Activated CD8-positive, alpha-beta T cell treated with anti-CD3 and anti-CD28 coated beads for 36 hours (primary cell): ENCODE data around the gene RCOR3. TPM values are rescaled to one million over a fixed set of nuclear protein-coding genes. Genes with fewer than 3 reads are reported as not detected.
"Not testable (repeated sequence)": the region's sequence is repeated elsewhere in the genome, so short reads cannot be mapped to it uniquely, and the experiment has no call there.

Source experiments
- ATAC-seq: fragments of 200-7000 bp; cut with Tn5 transposase; one replicate; pipeline ENCODE4 v1.10.0; 2021; ENCODE audit warnings: mild to moderate bottlenecking, moderate library complexity
- CTCF ChIA-PET: fragments of 350-600 bp; sonication (Branson Sonifier 250); formaldehyde crosslinking; loops from one replicate; lab custom pipeline; 2021; ENCODE audit warnings: antibody characterized with exemption; lab: Charles Lee
- POLR2A ChIA-PET: fragments of 350-600 bp; sonication (Branson Sonifier 250); formaldehyde crosslinking; loops from one replicate; lab custom pipeline; 2021; ENCODE audit warnings: antibody characterized with exemption; lab: Charles Lee
- DNase-seq: peaks from one replicate; pipeline ENCODE4 v3.0.0-alpha.2; 2020
- H3K27ac Mint-ChIP-seq: one replicate; pipeline ENCODE4 v1.8.0; 2021; ENCODE audit warnings: mild to moderate bottlenecking, mixed read lengths
- H3K27me3 Mint-ChIP-seq: one replicate; pipeline ENCODE4 v1.8.0; 2021; ENCODE audit warnings: mixed read lengths
- H3K36me3 Mint-ChIP-seq: one replicate; pipeline ENCODE4 v1.8.0; 2021; ENCODE audit warnings: low read depth, mixed read lengths
- H3K4me1 Mint-ChIP-seq: one replicate; pipeline ENCODE4 v1.8.0; 2021; ENCODE audit warnings: low read depth, mixed read lengths
- H3K4me3 Mint-ChIP-seq: one replicate; pipeline ENCODE4 v1.8.0; 2021; ENCODE audit warnings: mild to moderate bottlenecking, moderate library complexity, mixed read lengths
- H3K9me3 Mint-ChIP-seq: one replicate; pipeline ENCODE4 v1.8.0; 2021; ENCODE audit warnings: mixed read lengths
- CTCF ChIP-seq: fragments of 200-600 bp; IDR thresholded peaks from one replicate; pipeline ENCODE4 v1.8.0; 2022; ENCODE audit warnings: antibody characterized with exemption, mild to moderate bottlenecking
- intact Hi-C: fragments of 100-400 bp; cut with micrococcal nuclease; formaldehyde crosslinking; loops from one replicate; pipeline ENCODE4 v1.10.0; 2022
- total RNA-seq, 2 experiments: library from RNA; stranded (reverse); gene quantifications; one replicate each; pipeline ENCODE4 v1.2.3, GENCODE V29; 2021

The RCOR3 gene
- total RNA-seq, 2 experiments from 2014 or later = 25.7 to 30.7 TPM

- Mint-ChIP-seq H3K36me3 (peaks cover 3% of the 10 kb centered on the region), H3K27ac (no peak overlapping the region), H3K9me3 (no peaks in the 10 kb centered on the region), H3K27me3 (no peaks in the 10 kb centered on the region), H3K4me3 (no peak overlapping the region), H3K4me1 (peaks cover 40% of the 10 kb centered on the region)
- POLR2A ChIA-PET = interaction anchor here (1.2 kb wide), 1 partner anchor 337 kb away, joined by 3 read pairs; no protein-coding TSS in a partner anchor
- no peak for DNase-seq
- ATAC-seq = no peak
- CTCF ChIA-PET = interaction anchor here (1.3 kb wide), 1 partner anchor 159 kb away, joined by 4 read pairs; no protein-coding TSS in a partner anchor
- TF ChIP-seq CTCF = no peak
- intact Hi-C loops = no loop called here
These were observed 59.6 kb downstream of the RCOR3 start for GRCh38 chr1:211318576-211319280.

- intact Hi-C loops = loop anchor here (10.0 kb wide), 2 partner anchors 195 to 335 kb away; no protein-coding TSS in a partner anchor
- no peak for TF ChIP-seq CTCF
- H3K36me3 Mint-ChIP-seq = no peaks in the 10 kb centered on the region
- H3K27me3 Mint-ChIP-seq = no peaks in the 10 kb centered on the region
- ChIA-PET POLR2A (no interaction called here), CTCF (no interaction called here)
- H3K4me3 Mint-ChIP-seq = no peak overlapping the region
- no peak for ATAC-seq
- DNase-seq = no peak
- H3K9me3 Mint-ChIP-seq = no peaks in the 10 kb centered on the region
- peaks cover 46% of the 10 kb centered on the region for H3K4me1 Mint-ChIP-seq
- H3K27ac Mint-ChIP-seq = no peak overlapping the region
These were observed 60.7 kb downstream of the RCOR3 start for GRCh38 chr1:211319892-211320291.

- Mint-ChIP-seq H3K36me3 (no peaks in the 10 kb centered on the region), H3K4me3 (no peak overlapping the region)
These were observed 61.8 kb downstream of the RCOR3 start for GRCh38 chr1:211320980-211321379.

GRCh38 chr1:211321646-211322045 lies 62.5 kb downstream of the RCOR3 start:
- ChIA-PET POLR2A (interaction anchor here (0.6 kb wide), 1 partner anchor 155 kb away, joined by 4 read pairs; no protein-coding TSS in a partner anchor), CTCF (interaction anchor here (0.8 to 2.5 kb wide), 8 partner anchors 14 to 158 kb away, joined by 3 to 21 read pairs (median 9); no protein-coding TSS in a partner anchor)
- intact Hi-C loops = loop anchor here (2.0 to 10.0 kb wide), 4 partner anchors 17 to 333 kb away; partner anchors contain the start of gene SLC30A1
- DNase-seq, H3K4me3 Mint-ChIP-seq, H3K27ac Mint-ChIP-seq, H3K36me3 Mint-ChIP-seq, ATAC-seq, H3K27me3 Mint-ChIP-seq, H3K9me3 Mint-ChIP-seq: not testable (repeated sequence)
- H3K4me1 Mint-ChIP-seq = peaks cover 58% of the 10 kb centered on the region

More at GRCh38 chr1:211320980-211321379, 61.8 kb downstream of the RCOR3 start:
- intact Hi-C loops = loop anchor here (10.0 kb wide), 2 partner anchors 194 to 334 kb away; no protein-coding TSS in a partner anchor
- Mint-ChIP-seq H3K27ac (peak overlapping the region; percentile 20), H3K9me3 (no peaks in the 10 kb centered on the region), H3K4me1 (peaks cover 54% of the 10 kb centered on the region), H3K27me3 (no peaks in the 10 kb centered on the region)
- no peak for TF ChIP-seq CTCF
- DNase-seq (no peak), ATAC-seq (peak; percentile 22)
- POLR2A ChIA-PET = no interaction called here
- CTCF ChIA-PET = interaction anchor here (0.7 to 1.5 kb wide), 4 partner anchors 15 to 159 kb away, joined by 3 to 6 read pairs (median 3); no protein-coding TSS in a partner anchor

GRCh38 chr1:211323156-211324063 lies 64.2 kb downstream of the RCOR3 start:
- peak overlapping the region; percentile 58 for H3K27ac Mint-ChIP-seq
- no peaks in the 10 kb centered on the region for H3K27me3 Mint-ChIP-seq
- TF ChIP-seq CTCF = peak; percentile 81
- POLR2A ChIA-PET = interaction anchor here (0.7 to 1.7 kb wide), 7 partner anchors 10 to 950 kb away, joined by 3 to 7 read pairs (median 3); no protein-coding TSS in a partner anchor
- ATAC-seq (peak; percentile 77), DNase-seq (peak; percentile 86)
- peaks cover 61% of the 10 kb centered on the region for H3K4me1 Mint-ChIP-seq
- intact Hi-C loops = loop anchor here (1.0 to 10.0 kb wide), 5 partner anchors 19 to 331 kb away; partner anchors contain the start of gene SLC30A1
- H3K9me3 Mint-ChIP-seq = no peaks in the 10 kb centered on the region
- CTCF ChIA-PET = interaction anchor here (0.7 to 2.5 kb wide), 49 partner anchors 8 to 332 kb away, joined by 3 to 27 read pairs (median 4); partner anchors contain the start of gene SLC30A1
- peaks cover 10% of the 10 kb centered on the region for H3K36me3 Mint-ChIP-seq
- no peak overlapping the region for H3K4me3 Mint-ChIP-seq
